HT-29 (cell line): Measurements from ENCODE around the gene CSNK1E. TPM values are rescaled to one million over a fixed set of nuclear protein-coding genes. Genes with fewer than 3 reads are reported as not detected.
A peak's percentile ranks its signal among the peaks of the same experiment; 100 is the strongest.

Experiments
- DNase-seq: peaks from one replicate; pipeline ENCODE4 v3.0.0-alpha.2; 2015; ENCODE audit warnings: low spot score
- small RNA-seq: library from RNA; depleted of rRNA; stranded (forward); fragments of <200 nt; gene quantifications from one replicate; pipeline ENCODE3, GENCODE V24; 2014
- total RNA-seq: library from RNA; depleted of rRNA; stranded (reverse); fragments of >200 nt; shearing (Covaris generic); gene quantifications from 2 replicates; pipeline ENCODE4 v1.2.3, GENCODE V29; 2014; rRNA removed

Gene CSNK1E
- total RNA-seq, 1 experiment from 2014 or later = 152 TPM

GRCh38 chr22:38250643-38251340 is 66.4 kb downstream of the CSNK1E start:
- DNase-seq = no peak

GRCh38 chr22:38249803-38250642 is 67.2 kb downstream of the CSNK1E start:
- DNase-seq = no peak

GRCh38 chr22:38249301-38249700 is 67.9 kb downstream of the CSNK1E start:
- DNase-seq = no peak

- no peak for DNase-seq
Observed at GRCh38 chr22:38248280-38248679, 69.0 kb downstream of the CSNK1E start.

GRCh38 chr22:38247713-38248112 is 69.5 kb downstream of the CSNK1E start:
- DNase-seq = no peak

GRCh38 chr22:38246692-38247091 is 70.5 kb downstream of the CSNK1E start:
- no peak for DNase-seq

- no peak for DNase-seq
Observed at GRCh38 chr22:38246046-38246658, 71.1 kb downstream of the CSNK1E start.

- DNase-seq = no peak
Observed at GRCh38 chr22:38244106-38244505, 73.1 kb downstream of the CSNK1E start.

GRCh38 chr22:38243007-38243765 is 74.0 kb downstream of the CSNK1E start:
- peak; percentile 74 for DNase-seq

GRCh38 chr22:38240734-38241252 is 76.4 kb downstream of the CSNK1E start:
- peak; percentile 78 for DNase-seq

Small RNA genes lying within 50 kb of the gene (small RNA-seq; reads per million reads assigned to genes)
- not detected for gene RF00017

Other genes starting within 250 kb of the CSNK1E start
- gene SLC16A8, start 233.2 kb downstream of the CSNK1E start, total RNA-seq = not detected in 2 replicates
- 9.5 and 11.6 TPM in 2 replicates for gene BAIAP2L2, start 206.7 kb downstream of the CSNK1E start, total RNA-seq
- 13.0 and 16.1 TPM in 2 replicates for gene PLA2G6, start 135.6 kb downstream of the CSNK1E start, total RNA-seq
- 78.7 and 91.5 TPM in 2 replicates for gene MAFF, start 115.4 kb downstream of the CSNK1E start, total RNA-seq
- gene TMEM184B, start 44.4 kb downstream of the CSNK1E start, total RNA-seq = 26.9 and 30.7 TPM in 2 replicates
- gene KCNJ4, start 137.8 kb upstream of the CSNK1E start, total RNA-seq = 0.08 TPM in 1 of 2 replicates, not detected in the other
- gene KDELR3, start 150.7 kb upstream of the CSNK1E start, total RNA-seq = 20.0 and 31.4 TPM in 2 replicates
- 630 and 723 TPM in 2 replicates for gene DDX17, start 188.9 kb upstream of the CSNK1E start, total RNA-seq